ENCODE measurements around the gene SORBS1. TPM values are rescaled to one million over a fixed set of nuclear protein-coding genes. Genes with fewer than 3 reads are reported as not detected.

Gene SORBS1
- total RNA-seq, 4 donors from 2014 or later, result 21.5 to 65.8 (median 30.1) TPM

DNA sequence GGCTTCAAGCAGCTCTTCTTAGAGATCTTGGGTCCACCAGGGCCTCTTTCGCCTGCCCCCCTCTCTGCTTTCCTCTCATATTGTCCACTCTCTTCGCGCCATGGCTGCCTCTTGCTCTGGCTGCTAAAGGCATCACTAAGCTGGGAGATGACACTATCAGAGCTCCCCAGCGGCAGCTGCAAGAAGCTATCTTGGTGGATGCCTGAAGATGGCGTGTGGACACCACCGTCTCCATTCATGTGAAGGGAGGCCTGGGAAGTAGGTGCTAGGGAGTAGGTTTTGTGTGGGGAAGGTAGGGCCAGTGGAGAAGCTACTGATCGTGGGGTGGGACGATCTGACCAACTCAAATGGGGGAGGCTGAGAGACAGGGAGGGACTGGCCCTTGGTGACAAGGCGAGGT, 224.5 kb downstream of the SORBS1 start:
- Histone ChIP-seq H3K27ac (peak overlapping the region in 2 of 3 donors; percentile 27 to 67), H3K27me3 (no peaks in the 10 kb centered on the region), H3K4me1 (peaks cover 7 to 31% of the 10 kb centered on the region in 2 donors), H3K9me3 (no peaks in the 10 kb centered on the region), H3K4me3 (replicated peaks in 1 of 3) (no peak overlapping the region), H3K36me3 (no peaks in the 10 kb centered on the region)
- TF ChIP-seq, protein P1, sequence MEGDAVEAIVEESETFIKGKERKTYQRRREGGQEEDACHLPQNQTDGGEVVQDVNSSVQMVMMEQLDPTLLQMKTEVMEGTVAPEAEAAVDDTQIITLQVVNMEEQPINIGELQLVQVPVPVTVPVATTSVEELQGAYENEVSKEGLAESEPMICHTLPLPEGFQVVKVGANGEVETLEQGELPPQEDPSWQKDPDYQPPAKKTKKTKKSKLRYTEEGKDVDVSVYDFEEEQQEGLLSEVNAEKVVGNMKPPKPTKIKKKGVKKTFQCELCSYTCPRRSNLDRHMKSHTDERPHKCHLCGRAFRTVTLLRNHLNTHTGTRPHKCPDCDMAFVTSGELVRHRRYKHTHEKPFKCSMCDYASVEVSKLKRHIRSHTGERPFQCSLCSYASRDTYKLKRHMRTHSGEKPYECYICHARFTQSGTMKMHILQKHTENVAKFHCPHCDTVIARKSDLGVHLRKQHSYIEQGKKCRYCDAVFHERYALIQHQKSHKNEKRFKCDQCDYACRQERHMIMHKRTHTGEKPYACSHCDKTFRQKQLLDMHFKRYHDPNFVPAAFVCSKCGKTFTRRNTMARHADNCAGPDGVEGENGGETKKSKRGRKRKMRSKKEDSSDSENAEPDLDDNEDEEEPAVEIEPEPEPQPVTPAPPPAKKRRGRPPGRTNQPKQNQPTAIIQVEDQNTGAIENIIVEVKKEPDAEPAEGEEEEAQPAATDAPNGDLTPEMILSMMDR (IDR thresholded peaks at IDR 0.05), result no peak
- no peak for TF ChIP-seq POLR2A (IDR thresholded peaks at IDR 0.05)
- WGBS, 2 donors, result 95 to 98% methylated on average over 9 of the region's 9 CpGs
- intact Hi-C loops (cut with DNase I), result no loop called here
- no peak for DNase-seq

DNA sequence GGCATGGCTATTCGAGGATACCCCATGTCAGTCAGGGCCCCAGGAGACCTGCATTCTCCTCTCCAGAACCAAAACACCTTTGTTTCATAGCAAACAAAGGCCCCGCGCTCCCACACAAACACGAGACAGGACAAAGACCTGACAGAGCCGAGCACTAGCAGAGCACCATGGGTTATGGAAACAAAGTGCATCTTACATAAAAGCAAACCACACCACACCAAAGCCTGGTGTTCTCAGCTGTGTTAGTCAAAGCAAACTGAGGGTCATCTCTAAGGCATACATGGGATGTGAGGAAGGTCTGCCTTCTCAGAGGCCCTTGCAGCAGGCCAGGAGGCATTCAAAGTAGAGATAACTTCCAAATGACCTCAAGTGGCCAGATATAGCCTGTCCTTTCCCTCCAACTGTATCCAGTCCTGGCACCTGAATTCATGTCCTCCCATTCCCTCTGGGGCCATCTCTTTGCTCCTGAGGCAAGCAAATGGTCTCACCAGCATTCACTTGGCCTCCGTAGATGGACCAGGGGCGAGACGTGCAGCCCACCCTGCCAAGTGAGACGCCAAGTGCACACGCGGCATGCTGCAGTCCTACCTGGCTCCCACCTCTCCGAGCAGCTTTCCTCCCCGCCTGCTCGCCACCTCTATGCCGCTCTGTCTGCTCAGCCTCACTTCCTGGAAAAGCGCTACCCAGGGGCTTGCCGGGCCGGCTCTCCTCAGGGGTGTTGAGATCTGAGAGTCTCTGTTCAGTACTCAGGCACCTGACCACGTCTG, 225.1 kb downstream of the SORBS1 start:
- Histone ChIP-seq H3K4me3 (replicated peaks in 1 of 3) (no peak overlapping the region), H3K36me3 (no peaks in the 10 kb centered on the region), H3K27me3 (no peaks in the 10 kb centered on the region), H3K9me3 (no peaks in the 10 kb centered on the region), H3K4me1 (peaks cover 7 to 31% of the 10 kb centered on the region in 2 donors), H3K27ac (peak overlapping the region in 2 of 3 donors; percentile 67 to 80)
- 96% methylated on average over 19 of the region's 19 CpGs for WGBS, 2 donors
- no peak for DNase-seq
- intact Hi-C loops (cut with DNase I), result no loop called here
- TF ChIP-seq POLR2A (IDR thresholded peaks at IDR 0.05), result no peak
- TF ChIP-seq, protein P1 (IDR thresholded peaks at IDR 0.05), result no peak

DNA sequence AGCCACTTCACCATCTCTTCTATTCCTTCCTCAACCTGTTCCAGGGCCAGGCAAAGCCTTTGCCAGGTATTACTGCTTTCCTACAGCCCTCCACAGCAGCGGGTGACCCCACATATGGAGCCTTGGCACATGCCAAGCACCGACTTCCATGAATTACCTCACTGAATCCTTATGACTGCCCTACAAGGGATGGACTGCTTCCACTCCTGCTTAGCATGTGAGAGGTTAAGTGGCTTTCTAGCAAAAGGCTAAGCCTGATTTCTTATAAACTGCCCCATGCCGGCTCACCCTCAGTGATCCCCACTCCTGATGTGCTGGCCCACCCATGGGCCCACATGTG, 226.4 kb downstream of the SORBS1 start:
- intact Hi-C loops (cut with DNase I), result no loop called here
- Histone ChIP-seq H3K9me3 (no peaks in the 10 kb centered on the region), H3K36me3 (no peaks in the 10 kb centered on the region), H3K4me3 (replicated peaks in 1 of 3) (no peak overlapping the region), H3K27ac (peak overlapping the region; percentile 31 to 80 (median 67)), H3K27me3 (no peaks in the 10 kb centered on the region), H3K4me1 (peaks cover 7 to 41% of the 10 kb centered on the region in 2 donors)
- no peak for DNase-seq
- no peak for TF ChIP-seq POLR2A (IDR thresholded peaks at IDR 0.05)
- TF ChIP-seq, protein P1 (IDR thresholded peaks at IDR 0.05), result no peak
- 83 to 87% methylated on average over 3 of the region's 3 CpGs for WGBS, 2 donors

DNA sequence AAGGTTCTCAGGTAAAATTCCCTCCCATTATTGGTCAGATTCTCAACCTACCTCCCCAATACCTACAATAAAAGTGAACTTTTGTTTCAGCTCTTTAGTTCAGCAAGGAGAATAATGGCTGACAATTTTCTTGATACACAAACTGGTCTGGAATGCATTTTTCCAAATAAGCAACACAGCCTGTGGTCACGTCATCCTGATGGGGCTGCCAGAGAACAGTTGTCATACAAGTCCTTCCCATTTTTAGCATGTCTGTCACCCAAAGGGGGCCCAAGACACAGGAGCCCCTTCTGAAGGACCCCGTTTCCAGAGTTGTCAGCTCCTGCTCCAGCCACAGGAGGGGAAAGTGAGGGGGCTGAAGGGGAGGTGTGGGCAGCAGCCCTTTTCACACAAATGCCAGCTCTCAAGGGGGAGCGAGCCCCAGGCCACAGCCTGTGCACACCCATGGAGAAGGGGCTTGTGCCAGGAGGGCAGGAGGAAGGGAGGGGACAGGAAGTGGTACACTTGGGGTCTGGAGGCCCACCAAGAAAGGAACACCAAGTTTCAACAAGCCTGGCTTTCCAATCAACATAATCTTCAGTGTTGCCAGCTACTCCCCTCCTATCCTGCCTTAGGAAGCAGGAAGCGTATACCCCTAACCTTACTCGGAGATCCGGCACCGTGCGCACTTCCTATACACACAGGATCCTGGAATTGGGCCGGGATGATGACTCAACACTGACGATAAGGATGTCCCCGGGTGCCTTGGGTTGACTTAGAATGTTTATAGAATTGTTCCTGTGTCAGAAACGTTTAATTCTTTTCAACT, 227.0 kb downstream of the SORBS1 start:
- H3K27ac ChIP-seq, result peak overlapping the region; percentile 67 to 80 (median 77)
- 69 to 89% methylated on average over 12 of the region's 12 CpGs for WGBS, 2 donors
- no peak overlapping the region for H3K4me3 ChIP-seq (replicated peaks in 1 of 3)
- H3K4me1 ChIP-seq, result peaks cover 7 to 41% of the 10 kb centered on the region in 2 donors
- no peaks in the 10 kb centered on the region for H3K36me3 ChIP-seq
- no peak for TF ChIP-seq POLR2A (IDR thresholded peaks at IDR 0.05)
- TF ChIP-seq, protein P1 (IDR thresholded peaks at IDR 0.05), result no peak
- H3K9me3 ChIP-seq, result no peaks in the 10 kb centered on the region
- peak; percentile 28 to 40 for DNase-seq
- H3K27me3 ChIP-seq, result no peaks in the 10 kb centered on the region
- intact Hi-C loops (cut with DNase I), result no loop called here
